Prostate gland (tissue), 2 donors: ENCODE data around the gene SLC39A6.

Experiments
- POLR2A ChIP-seq: fragments of 450-650 bp; IDR thresholded peaks from one replicate; pipeline ENCODE4 v1.6.1; 2016; ENCODE audit warnings: antibody characterized with exemption, mild to moderate bottlenecking
- POLR2AphosphoS5 ChIP-seq: sonication (generic); formaldehyde crosslinking; IDR thresholded peaks from one replicate; pipeline ENCODE4 v1.6.1; 2017; ENCODE audit warnings: antibody characterized with exemption
- TF ChIP-seq, protein P1 (sequence below), 4 experiments: fragments of 200-600 bp in 2 of 4; fragments of 450-650 bp in 2 of 4; sonication (generic) in 2 of 4; IDR thresholded peaks; 1 replicate in 3 of 4; 2 replicates in 1 of 4; pipeline ENCODE4 v1.5.1; 2016 to 2019; ENCODE audit warnings: antibody characterized with exemption in 4 of 4, mild to moderate bottlenecking in 2 of 4, moderate library complexity in 2 of 4

DNA sequence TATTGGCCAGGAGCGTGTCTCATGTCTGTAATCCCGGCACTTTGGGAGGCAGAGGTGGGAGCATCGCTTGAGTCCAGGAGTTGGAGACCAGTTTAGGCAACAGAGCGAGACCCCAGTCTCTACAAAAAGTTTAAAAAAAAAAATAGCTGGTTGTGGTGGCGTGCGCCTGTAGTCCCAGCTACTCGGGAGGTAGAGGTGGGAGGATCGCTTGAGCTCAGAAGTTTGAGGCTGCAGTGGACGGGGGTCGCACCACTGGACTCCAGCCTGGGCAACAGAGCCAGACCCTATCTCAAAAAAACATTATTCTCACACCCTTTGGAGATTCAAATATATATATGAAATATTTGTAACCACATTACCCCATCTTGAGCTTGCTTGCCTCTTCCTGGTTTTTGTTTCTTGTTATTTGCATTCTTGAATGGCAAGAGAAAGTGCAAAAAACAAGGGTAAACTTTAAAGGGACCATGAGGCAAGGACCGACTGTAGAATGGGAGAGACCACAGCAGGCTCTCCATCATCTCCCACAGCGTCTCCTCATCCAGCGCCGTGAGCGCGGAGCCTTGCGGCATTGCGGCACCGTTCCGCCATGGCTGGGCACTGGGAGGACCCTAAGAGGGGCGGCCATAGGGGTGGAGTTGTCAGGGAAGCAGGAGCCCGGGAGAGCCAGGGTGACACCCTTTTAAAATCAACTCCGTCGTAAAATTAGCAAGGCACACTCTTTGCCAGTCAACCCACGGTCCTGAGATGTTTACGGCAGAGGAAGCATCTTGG is 1.9 kb upstream of the SLC39A6 start:
- TF ChIP-seq, protein P1, sequence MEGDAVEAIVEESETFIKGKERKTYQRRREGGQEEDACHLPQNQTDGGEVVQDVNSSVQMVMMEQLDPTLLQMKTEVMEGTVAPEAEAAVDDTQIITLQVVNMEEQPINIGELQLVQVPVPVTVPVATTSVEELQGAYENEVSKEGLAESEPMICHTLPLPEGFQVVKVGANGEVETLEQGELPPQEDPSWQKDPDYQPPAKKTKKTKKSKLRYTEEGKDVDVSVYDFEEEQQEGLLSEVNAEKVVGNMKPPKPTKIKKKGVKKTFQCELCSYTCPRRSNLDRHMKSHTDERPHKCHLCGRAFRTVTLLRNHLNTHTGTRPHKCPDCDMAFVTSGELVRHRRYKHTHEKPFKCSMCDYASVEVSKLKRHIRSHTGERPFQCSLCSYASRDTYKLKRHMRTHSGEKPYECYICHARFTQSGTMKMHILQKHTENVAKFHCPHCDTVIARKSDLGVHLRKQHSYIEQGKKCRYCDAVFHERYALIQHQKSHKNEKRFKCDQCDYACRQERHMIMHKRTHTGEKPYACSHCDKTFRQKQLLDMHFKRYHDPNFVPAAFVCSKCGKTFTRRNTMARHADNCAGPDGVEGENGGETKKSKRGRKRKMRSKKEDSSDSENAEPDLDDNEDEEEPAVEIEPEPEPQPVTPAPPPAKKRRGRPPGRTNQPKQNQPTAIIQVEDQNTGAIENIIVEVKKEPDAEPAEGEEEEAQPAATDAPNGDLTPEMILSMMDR (IDR thresholded peaks at IDR 0.05) = no peak
- TF ChIP-seq POLR2AphosphoS5 (no peak), POLR2A (no peak)
